HG03432 (cell line): ENCODE data around the gene SEZ6.

Experiments
- ATAC-seq: cut with Tn5 transposase; IDR thresholded peaks from one replicate; pipeline ENCODE4 v1.9.1; 2021; ENCODE audit warnings: mild to moderate bottlenecking, moderate library complexity; ENCODE audit not compliant: unreplicated experiment

Gene SEZ6

DNA sequence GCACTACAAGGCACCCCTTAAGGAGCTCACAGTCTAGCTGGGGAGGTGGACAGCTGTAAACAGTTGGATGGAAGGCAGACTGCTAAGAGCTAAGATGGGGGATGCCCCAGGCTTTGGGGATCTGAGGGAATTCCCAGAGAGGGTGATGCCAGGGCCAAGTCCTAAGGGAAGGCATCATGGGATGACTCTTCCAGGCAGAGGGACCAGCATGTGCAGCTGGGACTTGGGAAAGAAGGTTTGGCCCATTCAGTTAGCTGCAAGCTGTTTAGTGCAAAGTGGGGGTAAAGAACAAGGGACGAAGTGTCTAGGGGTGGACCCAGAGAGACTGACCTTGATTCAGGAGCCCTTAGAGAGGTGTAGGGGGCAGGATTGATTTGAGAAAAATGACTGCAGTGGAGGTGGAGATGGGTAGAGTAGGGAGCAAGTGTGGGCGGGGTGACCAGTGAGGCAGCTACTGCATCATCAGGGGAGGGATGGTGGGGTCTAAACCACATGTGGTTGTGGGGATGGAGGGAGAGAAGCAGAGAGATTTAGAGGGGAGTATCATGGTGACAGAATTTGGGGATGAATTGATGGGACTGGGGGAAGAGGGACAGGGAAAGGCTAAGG, 27.4 kb downstream of the SEZ6 start:
- ATAC-seq = no peak

DNA sequence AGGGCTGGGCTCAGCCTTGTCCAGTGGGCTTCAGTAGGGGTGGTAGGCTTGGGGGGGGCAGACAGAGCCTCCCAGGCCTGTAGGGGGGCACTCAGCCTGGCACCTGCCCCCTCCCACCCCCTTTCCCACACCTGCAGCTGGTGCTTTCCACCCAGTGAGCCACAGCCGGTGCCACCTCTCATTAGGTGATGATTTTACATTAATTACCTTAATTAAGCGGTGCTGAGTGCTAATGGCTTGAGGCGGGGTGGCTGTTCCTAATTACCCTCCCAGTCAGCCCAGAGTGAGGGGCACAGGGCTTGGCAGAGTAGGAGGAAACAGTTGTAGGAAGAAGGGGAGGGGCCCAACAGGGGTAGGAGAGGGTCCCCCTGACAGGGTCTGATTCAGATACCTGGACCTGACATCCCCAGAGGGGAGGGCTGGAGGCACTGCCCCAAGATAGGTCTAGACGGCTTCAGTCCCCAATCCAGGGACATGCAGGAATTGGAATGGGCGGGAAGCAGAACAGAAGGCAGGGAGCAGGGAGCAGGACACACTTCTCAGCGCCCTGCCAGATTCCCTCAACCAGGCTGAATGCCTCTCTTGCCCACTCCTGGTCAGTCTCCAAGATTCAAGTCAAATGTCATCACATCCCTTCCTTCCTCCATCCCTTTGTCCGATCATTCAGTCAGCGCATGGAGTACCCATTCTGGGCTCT, 28.0 kb downstream of the SEZ6 start:
- ATAC-seq = no peak

DNA sequence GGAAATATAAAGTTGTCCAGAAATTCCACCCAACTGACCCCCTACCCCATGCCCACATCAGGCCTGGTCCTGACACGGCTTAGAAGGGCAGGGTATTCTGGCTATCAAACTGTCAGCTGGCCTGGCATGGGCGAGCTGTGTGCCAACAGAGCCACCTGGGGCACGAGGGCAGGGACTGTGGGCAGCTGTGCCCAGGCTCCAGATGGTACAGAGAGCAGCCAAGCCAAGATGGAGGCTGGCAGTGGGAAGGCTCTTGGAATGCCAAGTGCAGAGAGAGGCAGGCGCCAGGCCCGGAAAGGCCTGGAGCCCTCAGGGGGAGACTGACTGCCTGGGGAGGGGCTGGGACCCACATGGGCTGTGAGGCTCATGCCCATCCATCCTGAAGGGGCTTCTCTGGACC, 30.2 kb downstream of the SEZ6 start:
- no peak for ATAC-seq

DNA sequence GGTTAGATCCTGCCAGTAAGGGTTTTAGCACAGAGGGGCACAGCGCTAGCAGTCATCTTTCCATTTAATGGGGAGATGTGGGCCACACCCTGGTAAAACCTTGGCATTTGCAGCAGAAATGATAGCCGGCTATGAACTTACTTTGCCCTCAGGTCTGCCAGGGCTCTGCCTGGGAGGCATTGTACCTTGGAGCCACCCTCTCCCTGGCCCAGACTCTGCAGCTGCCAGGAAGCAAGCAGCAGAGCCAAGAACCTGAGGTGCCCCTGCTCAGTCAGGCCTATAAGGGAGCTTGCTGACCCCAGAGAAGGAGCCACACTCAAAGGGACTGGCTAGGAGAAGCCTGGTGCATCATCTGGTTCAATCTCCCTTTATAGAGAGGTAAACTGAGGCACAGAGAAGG, 30.8 kb downstream of the SEZ6 start:
- ATAC-seq = no peak

DNA sequence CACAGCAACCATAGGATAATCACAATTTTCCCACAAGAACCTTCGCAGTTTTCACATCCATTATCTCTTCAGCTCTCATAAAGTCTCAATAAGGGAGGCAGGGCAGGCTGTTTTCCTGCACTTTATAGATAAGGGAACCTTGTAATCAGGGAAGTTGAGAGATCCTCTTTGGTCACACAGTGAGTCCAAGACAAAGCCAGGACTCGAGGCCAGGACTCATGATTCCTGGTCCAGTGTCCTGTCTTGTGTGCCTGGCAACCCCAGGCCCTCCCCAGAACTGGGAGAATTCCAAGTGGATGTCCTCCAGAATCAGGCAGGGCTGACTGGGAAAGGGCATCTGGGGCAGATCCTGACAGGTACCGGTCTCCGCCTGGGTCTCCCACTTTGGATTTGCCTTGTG, 31.4 kb downstream of the SEZ6 start:
- ATAC-seq = no peak

DNA sequence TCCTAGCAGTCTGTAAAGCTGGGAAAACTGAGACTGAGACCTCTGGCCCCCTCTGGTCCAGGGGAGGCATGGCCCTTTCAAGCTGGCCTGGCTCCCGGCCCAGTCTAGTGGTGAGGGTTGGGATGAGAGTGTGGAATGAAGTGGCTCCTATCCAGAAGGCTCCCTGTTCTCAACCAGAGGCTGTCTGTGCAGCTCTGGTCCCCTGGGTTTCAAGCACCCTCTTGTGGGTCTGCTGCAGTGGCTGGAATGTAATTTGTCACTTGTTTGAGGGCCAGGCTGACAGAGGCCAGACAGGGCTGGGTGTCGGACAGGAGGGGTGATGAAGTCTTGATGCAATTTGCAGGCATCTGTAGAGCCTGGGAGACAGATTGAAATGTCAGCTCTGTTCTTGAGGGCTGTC, 32.4 kb downstream of the SEZ6 start:
- no peak for ATAC-seq

DNA sequence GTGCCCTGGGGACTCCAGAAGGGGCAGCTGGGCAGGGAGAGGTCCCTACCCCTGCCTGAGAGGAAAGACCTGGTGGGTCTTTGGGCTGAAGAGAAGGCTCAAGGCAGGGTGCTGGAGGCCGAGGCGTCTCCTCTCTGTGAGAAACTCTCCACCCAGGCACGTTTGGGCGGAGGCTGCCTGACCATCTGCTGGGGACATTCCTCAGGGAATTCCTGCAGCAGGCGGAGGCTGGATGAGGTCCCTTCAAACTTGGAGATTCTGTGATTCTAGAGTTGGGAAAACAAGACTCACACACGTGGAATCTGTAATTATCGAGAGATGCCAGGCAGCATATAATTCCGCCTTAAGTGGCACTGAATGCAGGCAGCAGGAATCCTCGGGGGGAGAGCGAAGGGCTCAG, 33.4 kb downstream of the SEZ6 start:
- ATAC-seq = no peak

DNA sequence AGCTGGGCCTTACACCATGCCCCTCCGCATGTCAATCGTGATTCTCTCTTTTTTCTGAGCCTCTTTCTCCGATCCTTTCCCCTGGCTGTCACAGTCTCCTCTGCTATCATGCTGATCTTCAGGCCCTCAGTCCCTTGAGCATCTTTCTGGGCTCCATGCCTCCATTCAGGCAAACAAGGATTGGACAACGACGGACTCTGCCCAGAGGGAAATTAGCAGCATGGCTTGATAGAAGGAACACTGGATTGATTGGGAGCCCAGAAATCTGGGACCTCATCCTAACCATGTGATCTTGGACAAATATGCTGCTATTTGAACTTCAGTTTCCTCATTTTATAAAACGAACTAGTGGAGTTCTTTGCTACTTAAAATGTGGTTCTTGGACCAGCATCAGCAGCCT, 35.0 kb downstream of the SEZ6 start:
- no peak for ATAC-seq

DNA sequence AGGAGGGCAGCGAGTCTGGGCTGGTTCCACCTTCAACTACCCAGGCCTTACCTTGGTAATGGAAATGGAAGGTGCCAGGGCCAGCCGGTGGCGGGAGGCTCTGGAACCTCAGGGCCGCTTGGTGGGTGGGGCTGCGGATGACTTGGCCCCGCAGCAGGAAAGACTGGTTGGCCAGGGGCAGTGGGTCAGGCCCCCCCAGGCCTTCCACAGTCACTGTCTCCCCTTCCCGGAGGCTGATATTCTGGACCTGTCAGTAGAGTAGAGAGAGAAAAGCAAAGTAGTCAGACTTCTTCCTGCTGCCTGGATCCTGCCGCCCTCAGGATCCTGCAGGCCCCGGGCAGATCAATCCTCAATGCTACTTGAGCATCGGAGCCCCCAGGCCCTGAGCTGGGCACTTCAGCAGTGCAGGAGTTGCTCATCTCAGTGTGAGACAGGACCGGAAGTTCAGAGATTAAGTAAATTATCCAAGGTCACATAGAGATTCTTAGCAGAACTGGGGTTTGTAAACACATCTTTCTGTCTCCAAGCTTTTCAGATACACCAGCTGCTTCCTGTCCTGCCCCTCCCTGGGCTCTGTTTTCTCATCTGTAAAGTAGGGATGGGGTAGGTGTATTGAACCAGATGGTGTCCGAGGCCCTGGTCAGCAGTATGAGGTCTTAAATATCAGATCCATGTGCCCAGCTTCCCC, 36.0 kb downstream of the SEZ6 start:
- ATAC-seq = no peak

DNA sequence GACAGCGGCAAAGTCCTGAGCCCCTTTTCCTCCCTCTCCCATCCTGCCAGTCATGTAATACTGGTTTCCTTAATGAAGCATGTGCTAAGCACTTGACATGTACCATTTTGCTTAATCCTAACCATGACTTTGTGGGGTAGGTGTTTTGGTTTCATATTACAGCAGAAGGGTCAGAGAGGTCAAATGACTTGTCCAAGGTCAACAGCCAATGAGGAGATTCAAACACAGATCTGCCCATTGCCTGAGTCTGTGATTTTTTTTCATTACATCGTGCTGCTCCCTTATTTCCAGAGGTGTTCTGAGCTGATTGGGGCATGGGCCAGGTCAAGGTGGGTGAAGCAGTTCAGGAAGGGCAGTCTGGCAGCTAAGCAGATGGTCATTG, 36.9 kb downstream of the SEZ6 start:
- ATAC-seq = no peak

DNA sequence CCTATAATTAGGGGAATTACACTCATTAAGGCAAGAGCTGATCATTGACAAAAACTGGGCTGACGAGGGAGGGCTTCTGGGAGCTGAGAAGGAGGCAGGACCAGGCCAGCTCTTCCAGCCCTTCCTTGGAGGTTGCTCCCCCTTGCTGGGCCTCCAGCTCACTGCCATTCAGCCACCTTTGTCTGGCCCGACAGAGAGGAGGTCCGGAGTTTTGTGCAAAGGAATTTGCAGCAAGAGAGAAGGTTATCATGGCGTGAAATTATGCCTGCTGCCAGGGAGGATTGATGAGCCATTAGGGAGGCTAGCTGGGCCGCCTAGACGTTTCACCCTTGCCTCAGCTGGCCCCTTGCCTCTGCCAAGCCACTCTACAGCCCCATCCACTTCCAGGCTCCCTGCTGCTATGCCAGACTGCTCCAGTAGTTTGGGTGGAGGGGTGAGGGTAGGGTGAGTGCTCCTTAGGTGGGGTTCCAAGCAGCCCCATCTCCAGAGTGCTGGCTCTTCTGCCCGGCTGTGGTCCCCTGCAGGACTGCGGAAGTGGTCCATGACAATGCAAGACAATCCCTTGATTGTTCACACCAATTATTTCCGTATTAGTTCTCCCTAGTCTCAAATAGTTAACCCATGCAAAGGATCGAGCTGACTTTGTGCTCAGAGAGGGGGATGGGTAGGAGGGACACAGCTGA, 37.5 kb downstream of the SEZ6 start:
- ATAC-seq = no peak

DNA sequence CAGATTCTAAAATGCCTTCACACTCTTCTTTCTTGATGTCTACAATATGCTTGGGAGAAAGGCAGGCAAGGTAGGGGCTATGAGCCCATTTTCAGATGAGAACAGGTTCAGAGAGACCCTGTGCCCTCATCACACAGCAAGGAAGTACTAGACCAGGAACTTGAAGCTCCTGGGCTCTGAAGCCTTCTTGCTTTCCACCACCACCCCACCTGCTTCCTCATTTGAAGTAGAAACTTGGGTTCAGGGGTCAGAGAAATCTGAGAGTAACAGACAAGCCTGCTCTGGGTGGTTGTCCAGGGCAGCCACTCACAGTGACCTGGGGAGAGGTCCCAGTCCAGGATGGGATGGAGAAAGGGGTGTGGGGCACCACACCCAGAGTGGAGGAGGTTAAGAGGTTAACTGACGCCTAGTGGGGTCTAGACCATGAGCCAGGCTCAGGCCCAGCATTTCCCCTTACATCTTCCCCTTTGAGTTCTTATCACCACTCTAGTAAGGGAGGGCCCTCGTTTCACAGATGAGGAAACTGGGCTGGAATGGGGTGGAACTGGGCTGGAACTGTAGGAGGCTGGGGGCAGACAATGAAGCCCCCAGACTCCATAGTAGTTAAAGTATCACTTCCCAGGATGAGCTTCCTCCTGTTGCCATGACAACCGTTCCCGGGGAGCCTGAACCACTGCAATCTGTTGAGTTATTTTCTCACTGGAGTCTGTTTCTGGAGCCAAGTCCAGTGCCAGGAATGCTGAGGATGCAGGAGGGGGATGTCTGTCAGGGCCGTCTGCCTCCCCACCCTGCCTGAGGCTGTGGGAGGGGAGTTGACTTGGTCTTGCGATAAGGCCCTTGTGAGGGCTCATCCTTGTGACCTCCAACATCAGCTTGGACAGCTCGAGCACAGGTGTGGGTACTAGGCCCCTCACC, 38.4 kb downstream of the SEZ6 start:
- no peak for ATAC-seq

DNA sequence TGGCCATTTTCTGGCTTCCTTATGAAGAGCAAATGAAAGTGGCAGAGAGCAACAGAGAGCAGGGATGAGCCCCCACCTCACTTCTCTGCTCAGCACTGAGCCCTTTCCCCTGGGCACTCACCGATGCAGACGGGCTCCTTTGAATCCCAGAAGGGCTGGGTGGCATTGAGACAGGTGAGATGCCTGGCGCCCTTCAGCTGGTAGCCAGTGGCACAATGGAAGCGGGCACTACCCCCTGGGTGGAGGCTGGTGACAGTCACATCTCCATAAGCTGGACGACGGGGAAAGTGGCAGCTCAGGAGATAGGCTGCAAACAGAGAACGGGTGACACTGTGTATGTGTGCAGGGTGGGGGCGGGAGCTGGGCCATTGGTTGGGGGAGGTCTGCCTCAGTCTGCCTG, 42.0 kb downstream of the SEZ6 start:
- ATAC-seq = no peak

DNA sequence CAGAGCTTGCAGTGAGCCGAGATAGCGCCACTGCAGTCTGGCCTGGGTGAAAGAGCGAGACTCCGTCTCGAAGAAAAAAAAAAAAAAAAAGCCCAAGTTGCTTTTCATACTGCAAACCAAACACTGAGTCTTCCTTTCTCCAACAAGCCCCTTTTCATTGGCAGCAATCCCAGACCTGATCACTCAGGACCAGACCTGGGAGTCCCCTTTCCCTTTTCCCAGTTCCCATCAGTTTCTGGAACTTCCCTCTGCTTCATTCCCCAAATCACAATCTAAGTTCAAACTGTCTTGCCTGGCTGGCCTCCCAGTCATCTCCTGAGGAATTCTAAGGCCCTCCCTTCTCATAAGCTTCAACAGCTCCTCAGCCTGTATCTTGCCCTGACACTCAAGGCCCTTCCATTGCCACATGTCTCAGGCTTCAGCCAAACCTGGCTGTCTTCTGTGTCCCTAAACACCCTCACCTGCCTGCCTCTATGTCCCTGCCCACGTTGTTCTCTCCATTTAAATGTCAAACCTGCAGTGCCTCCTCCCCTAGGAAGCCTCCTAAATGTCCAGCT, 42.7 kb downstream of the SEZ6 start:
- no peak for ATAC-seq

DNA sequence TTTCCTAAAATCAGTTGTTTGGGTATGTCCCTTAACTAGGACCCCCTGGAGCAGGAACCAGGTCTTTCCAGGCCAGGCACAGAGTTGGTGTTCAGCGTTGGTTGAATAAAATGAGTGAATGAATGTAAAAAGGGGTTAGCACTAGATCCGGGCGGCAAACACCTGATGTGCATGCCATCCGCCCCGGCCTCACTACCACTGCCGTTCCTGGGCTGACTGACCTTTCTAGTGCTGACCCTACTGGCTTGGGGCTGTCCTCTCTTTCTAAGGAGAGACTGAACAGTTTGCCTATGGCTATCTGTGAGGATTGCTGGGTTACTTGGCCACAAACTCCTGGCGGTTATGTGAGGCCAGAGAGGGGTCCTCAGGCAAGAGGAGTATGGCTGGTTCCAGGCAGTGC, 44.4 kb downstream of the SEZ6 start:
- ATAC-seq = no peak

DNA sequence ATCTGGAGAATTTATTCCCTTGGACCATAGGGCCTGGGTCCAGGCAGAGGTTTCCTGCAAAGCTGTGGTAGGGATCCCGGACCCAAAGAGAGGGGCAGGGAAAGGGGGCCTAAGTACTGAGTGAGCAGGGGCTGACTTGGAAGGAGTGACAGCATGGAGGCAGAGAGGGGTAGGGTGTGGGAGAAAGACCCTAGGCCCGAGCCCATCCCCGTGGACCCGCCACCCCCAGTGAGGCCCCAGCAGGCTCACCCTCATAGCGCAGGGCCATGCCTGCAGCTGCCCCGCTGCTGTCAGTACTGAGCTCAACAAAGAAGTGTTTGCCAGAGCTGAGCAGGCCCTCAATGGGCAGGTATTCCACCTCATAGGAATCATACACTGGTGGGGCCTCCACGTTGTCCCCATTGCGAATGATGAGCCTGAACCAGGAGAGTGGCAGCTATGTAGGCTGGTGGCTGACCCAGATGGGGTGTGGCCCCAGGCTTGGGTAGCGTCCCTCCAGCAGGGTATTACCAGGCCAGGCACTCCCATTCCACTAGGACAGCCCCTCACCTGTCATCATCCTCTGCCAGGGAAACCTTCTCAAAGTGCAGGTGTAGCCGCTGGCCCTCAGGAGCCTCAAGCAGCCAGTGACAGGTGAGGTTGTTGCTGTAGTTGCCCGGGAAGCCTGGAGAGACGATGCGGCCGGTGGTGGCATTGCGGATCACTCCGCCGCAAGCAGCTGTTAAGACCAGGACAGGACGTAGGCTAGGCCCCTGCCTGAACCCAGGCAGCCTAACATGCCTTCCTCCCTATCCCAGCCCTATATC, 45.4 kb downstream of the SEZ6 start:
- no peak for ATAC-seq

DNA sequence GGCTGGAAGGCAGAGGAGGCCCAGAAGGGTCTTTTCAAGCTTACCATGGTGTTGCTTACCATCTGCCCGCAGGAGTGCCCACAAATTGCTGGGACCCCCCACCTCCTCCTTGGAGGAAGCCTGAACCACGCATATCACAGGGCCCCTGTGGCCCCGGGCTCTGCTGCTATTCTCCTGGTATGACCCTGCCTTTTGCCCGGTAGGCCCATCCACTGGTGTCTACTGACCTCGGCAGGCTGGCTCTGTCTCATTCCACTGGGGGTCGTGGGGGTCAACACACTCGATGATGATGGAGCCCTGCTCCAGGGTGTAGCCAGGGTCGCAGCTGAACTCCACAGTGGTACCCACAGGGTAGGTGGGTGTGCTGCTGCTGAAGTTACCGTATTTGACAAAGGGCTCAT, 46.4 kb downstream of the SEZ6 start:
- ATAC-seq = no peak

DNA sequence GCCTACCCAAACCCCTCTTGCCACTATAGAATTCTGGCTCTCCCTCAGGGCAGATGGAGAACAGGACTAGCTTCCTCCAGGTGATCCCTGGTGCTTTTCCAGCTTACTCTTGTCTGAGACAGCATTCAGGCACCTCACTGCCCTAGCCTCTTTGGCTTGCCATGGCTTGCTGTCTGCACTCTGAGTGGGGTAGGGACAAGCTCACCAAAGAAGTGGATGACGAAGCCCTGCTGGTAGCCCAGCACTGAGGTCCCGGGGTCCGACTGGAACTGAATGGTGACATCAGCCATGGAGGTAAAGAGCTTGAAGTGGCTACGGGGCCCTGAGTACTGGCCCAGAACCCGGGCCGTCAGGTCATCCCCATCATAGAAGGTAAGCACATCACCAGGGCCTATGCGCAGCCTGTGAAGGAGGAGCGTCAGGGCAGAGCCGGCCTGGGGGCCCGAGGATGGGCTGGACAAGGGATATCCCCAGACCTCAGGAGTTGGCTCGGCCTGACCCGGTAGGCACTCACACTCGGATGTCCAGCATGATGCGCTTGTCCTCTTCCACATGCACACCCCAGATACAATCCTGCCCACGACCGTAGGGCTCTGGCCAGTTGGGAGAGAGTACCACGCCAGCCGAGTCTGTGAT, 46.9 kb downstream of the SEZ6 start:
- ATAC-seq = no peak

DNA sequence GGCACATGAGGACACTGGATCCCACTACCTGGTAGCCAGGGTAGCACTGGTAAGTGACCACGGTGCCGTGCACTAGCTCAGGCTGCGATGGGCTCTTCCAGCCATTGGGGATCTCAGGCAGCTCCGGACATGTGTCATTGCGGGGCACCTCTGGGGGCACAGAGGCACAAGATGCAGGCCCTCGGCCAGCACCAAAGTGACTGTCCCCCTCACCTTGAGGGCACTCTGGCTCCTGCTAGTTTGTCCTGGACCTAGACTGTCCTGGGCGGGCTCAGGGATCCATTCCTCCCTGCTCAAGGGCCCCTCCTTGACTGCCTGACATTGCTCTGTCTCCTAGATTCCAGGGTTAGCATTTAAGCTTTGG, 47.9 kb downstream of the SEZ6 start:
- no peak for ATAC-seq
